ENCODE results near the gene FNIP1.

The FNIP1 gene

DNA sequence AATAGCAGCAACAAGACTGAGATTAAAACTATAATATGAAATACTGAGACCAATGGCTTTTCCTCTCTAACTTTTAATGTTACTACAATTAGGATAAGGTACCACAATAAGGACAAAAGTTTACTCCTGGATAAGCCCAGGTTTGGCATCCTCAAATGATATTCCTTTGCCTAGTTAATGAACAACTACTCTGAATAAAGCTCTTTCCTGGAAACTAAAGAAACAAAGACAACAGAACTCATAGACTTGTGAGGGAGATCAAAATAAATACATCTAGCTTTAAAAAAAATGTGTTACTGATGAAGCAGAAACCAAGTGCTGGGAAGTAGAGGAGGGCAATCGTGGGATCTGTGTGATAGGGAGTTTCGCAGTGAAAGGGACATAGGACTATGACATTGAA lies 142.5 kb downstream of the FNIP1 start:
- Mint-ChIP-seq H3K27ac (no peak overlapping the region), H3K4me1 (peaks cover 11% of the 10 kb centered on the region), H3K9me3 (peaks cover 0 to 3% of the 10 kb centered on the region in 2 donors), H3K27me3 (no peaks in the 10 kb centered on the region), H3K4me3 (no peak overlapping the region)
- no peak for ATAC-seq
- no peak for DNase-seq

DNA sequence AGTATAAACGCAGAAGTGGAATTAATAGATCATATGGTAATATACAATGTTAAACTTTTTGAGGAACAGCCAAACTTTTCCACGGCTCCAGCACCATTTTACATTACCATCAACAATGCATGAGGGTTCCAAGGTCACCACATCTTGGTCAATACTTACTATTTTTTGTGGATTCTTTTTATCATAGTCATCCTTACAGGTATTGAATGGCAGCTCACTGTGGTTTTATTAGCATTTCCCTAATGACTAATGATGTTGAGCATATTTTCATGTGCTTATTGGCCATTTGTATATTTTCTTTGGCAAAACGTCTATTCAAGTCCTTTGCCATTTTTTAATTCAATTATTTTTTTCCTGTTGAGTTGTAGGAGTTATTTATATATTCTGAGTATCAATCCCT lies 147.7 kb downstream of the FNIP1 start:
- Mint-ChIP-seq H3K9me3 (no peaks in the 10 kb centered on the region), H3K27me3 (no peaks in the 10 kb centered on the region), H3K27ac (no peak overlapping the region), H3K4me1 (no peaks in the 10 kb centered on the region), H3K4me3 (no peak overlapping the region)
- DNase-seq, result no peak
- no peak for ATAC-seq

DNA sequence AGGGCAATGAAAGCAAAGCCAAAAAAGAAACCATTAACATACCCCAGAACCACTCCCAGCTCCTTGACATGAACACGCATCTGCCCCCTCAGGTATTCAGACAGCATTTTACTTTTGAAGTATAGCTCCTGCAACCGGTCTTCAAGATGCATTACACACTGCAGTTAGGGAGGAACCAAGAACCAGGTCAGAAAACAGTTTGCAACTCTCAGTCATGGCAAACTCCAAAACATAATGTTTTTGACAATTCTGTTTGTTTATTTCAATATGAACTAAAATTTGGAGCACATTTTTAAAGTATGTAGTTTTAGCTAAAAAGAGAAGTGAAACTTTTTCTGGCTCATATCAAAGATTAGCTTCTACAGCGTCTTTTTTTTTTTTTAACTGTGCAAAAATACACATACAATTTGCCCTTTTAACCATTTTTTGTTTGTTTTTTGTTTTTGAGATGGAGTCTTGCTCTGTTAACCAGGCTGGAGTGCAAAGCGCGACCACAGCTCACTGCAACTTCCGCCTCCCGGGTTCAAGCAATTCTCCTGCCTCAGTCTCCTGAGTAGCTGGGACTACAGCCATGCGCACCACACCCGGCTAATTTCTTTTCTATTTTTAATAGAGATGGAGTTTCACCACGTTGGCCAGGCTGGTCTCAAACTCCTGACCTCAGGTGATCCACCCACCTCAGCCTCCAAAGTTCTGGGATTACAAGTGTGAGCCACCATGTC lies 149.6 kb downstream of the FNIP1 start:
- Mint-ChIP-seq H3K27ac (no peak overlapping the region), H3K4me3 (no peak overlapping the region), H3K9me3 (no peaks in the 10 kb centered on the region), H3K27me3 (no peaks in the 10 kb centered on the region), H3K4me1 (no peaks in the 10 kb centered on the region)
- ATAC-seq (no peak), DNase-seq (no peak)

DNA sequence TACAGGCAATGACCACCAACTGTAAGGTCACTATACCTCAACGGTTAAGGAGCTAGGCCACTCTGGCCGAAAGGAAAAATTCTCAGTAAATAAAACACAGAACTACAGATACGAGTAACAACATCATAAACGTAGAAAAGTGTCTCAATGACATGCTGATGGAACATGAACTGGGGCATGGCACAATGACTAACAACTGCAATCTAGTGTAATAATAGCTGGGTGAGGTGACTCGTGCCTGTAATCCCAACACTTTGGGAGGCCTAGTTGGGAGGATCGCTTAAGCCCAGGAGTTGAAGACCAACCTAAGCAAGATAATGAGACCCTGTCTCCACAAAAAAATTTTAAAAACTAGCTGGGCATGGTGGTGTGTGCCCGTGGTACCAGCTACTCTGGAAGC lies 152.0 kb downstream of the FNIP1 start:
- peak overlapping the region in 1 of 2 donors; percentile 6 for H3K27ac Mint-ChIP-seq
- no peak for DNase-seq
- H3K4me1 Mint-ChIP-seq, result peaks cover 11% of the 10 kb centered on the region
- no peaks in the 10 kb centered on the region for H3K27me3 Mint-ChIP-seq
- ATAC-seq, result no peak
- no peaks in the 10 kb centered on the region for H3K9me3 Mint-ChIP-seq
- H3K4me3 Mint-ChIP-seq, result no peak overlapping the region

DNA sequence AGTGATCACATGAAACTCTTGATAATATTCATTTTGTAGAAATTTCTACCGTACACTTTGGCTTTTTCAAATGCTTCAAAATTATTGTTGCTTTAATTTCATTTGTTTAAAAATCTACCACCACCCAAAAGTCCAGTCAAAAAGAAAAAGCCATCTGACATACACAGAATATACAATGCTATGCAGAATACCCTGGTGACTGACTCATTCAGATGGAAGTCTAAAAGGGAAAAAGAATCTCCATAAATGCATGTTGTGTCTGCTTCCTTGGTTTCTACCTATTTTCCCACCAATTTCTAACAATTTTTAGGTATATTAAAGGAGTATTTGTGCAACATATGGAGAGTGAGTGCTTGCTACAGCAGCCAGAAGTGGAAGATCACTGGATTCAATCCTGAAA lies 152.4 kb downstream of the FNIP1 start:
- Mint-ChIP-seq H3K27ac (peak overlapping the region in 1 of 2 donors; percentile 12), H3K4me3 (no peak overlapping the region), H3K9me3 (no peaks in the 10 kb centered on the region), H3K27me3 (no peaks in the 10 kb centered on the region), H3K4me1 (peaks cover 15% of the 10 kb centered on the region)
- DNase-seq, result no peak
- ATAC-seq, result no peak

GRCh38 chr5:131641494-131641893 lies 155.3 kb downstream of the FNIP1 start:
- Mint-ChIP-seq H3K27me3 (no peaks in the 10 kb centered on the region), H3K4me1 (peaks cover 23% of the 10 kb centered on the region), H3K27ac (no peak overlapping the region), H3K4me3 (no peak overlapping the region), H3K9me3 (no peaks in the 10 kb centered on the region)
- no peak for DNase-seq
- no peak for ATAC-seq

GRCh38 chr5:131640043-131640856 lies 156.6 kb downstream of the FNIP1 start:
- ATAC-seq (peak; percentile 98), DNase-seq (peak; percentile 35 to 67)
- H3K4me3 Mint-ChIP-seq, result peak overlapping the region; percentile 56 to 64
- no peaks in the 10 kb centered on the region for H3K27me3 Mint-ChIP-seq
- peaks cover 28% of the 10 kb centered on the region for H3K4me1 Mint-ChIP-seq
- H3K9me3 Mint-ChIP-seq, result no peaks in the 10 kb centered on the region
- peak overlapping the region; percentile 34 to 91 for H3K27ac Mint-ChIP-seq

GRCh38 chr5:131639148-131639547 lies 157.7 kb downstream of the FNIP1 start:
- Mint-ChIP-seq H3K27me3 (no peaks in the 10 kb centered on the region), H3K4me3 (no peak overlapping the region), H3K27ac (peak overlapping the region in 1 of 2 donors; percentile 93), H3K9me3 (no peaks in the 10 kb centered on the region), H3K4me1 (peaks cover 28% of the 10 kb centered on the region)
- ATAC-seq (no peak), DNase-seq (no peak)

DNA sequence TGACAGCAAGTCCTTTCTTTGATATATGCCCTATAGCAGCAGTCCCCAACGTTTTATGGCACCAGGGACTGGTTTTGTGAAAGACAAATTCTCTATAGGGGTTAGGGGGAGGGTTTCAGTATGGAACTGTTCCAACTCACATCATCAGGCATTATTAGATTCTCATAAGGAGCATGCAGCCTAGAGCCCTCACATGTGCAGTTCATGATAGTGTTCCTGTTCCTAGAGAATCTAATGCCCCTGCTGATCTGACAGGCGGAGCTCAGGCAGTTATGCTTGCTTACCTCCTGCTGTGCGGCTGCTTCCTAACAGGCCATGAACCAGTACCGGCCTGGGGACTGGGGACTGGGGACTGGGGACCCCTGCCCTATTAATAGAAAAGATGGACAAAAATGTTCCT lies 159.1 kb downstream of the FNIP1 start:
- Mint-ChIP-seq H3K27me3 (no peaks in the 10 kb centered on the region), H3K4me1 (peaks cover 28% of the 10 kb centered on the region), H3K27ac (no peak overlapping the region), H3K4me3 (no peak overlapping the region), H3K9me3 (no peaks in the 10 kb centered on the region)
- ATAC-seq (no peak), DNase-seq (no peak)

- no peak for DNase-seq
- ATAC-seq, result peak; percentile 0
- Mint-ChIP-seq H3K27me3 (no peaks in the 10 kb centered on the region), H3K9me3 (no peaks in the 10 kb centered on the region), H3K4me3 (peak overlapping the region; percentile 94 to 99), H3K4me1 (peaks cover 28% of the 10 kb centered on the region), H3K27ac (peak overlapping the region; percentile 99)
These were observed 160.9 kb downstream of the FNIP1 start for GRCh38 chr5:131635684-131636572.

DNA sequence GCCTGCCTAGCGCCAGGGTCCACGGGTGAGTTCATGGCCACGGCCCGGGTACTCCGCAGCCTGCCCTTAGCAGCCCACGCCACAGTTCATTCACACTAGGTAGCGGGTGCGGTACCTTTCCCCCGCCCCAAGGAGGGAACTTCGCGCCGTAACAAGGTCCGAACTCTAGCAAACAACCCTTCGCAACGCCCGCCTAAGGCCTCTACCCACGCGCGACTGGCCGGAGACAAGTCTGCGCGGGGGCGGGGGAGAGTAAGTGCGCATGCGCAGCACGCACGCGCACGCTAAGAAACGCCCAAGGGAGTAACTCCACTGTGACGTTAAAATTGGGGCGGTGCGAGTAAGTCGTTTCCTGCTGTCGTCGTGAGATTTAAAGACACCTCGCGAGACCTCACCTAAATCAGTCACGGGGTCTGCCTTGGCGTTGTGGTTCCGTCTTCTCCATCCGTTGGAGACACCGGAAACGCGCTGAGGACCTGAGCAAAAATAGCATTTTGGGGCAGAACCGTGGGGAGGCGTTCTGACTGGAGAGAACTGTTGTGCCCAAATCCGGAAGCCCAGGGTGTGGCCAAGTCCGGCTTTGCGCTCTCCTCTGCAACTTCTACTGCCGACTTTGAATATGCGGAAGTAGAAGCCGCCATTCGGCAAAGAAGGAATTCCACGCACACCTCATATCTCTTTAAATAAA lies 161.7 kb downstream of the FNIP1 start, which contains the start of gene RAPGEF6:
Gene RAPGEF6, minus strand, starts transcription at position 234 of the 688 bp plus-strand sequence. Its CDS starts 199 bp downstream, at position 35.
- ATAC-seq (peak; percentile 94), DNase-seq (peak; percentile 96 to 99)
- Mint-ChIP-seq H3K27me3 (no peaks in the 10 kb centered on the region), H3K9me3 (no peaks in the 10 kb centered on the region), H3K27ac (peak within 1 kb of the TSS; percentile 99), H3K4me1 (peaks cover 21% of the 10 kb centered on the region), H3K4me3 (peak within 1 kb of the TSS; percentile 94 to 99)

DNA sequence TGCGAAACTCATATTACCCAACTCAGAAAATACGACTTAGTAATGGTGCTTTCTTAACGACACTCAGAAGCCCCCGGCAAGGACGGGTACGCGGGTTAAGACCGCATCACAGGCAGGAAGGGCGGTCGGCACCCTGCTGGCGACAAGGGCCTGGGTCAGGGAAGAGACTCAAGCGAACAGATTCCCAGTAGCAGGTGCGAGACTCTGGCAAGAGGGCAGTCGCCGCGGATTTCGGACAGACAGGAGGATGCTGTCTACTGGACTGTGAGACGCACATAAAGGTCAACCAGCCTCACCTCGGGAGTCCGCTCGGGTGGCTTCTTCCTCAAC lies 162.2 kb downstream of the FNIP1 start:
- Mint-ChIP-seq H3K4me3 (peak overlapping the region; percentile 94 to 99), H3K27ac (peak overlapping the region; percentile 99), H3K9me3 (no peaks in the 10 kb centered on the region), H3K27me3 (no peaks in the 10 kb centered on the region), H3K4me1 (peaks cover 18% of the 10 kb centered on the region)
- ATAC-seq (peak; percentile 66), DNase-seq (peak; percentile 71 to 77)

GRCh38 chr5:131634238-131634637 lies 162.6 kb downstream of the FNIP1 start:
- no peaks in the 10 kb centered on the region for H3K27me3 Mint-ChIP-seq
- H3K4me1 Mint-ChIP-seq, result peaks cover 18% of the 10 kb centered on the region
- no peak for ATAC-seq
- no peaks in the 10 kb centered on the region for H3K9me3 Mint-ChIP-seq
- no peak for DNase-seq
- H3K4me3 Mint-ChIP-seq, result peak overlapping the region; percentile 94 to 99
- H3K27ac Mint-ChIP-seq, result peak overlapping the region; percentile 99

DNA sequence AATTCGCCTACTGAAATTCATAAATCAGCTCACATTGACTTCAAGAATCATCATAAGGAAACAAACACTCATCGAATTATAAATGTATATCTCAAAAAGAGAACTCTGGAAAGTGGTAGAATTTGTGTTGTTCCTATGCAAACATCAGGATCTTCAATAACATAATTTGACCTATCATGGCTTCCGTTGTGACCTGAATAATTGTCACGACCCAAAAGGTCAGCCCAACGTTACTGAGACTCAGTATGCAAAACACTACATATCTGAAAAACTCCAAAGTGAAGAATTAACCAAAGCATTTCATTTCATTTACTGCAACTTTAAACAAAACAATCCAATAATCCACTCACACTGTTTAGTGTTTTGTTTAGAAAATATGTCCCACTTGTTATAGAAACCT lies 163.0 kb downstream of the FNIP1 start:
- H3K27me3 Mint-ChIP-seq, result no peaks in the 10 kb centered on the region
- no peak for ATAC-seq
- DNase-seq, result no peak

DNA sequence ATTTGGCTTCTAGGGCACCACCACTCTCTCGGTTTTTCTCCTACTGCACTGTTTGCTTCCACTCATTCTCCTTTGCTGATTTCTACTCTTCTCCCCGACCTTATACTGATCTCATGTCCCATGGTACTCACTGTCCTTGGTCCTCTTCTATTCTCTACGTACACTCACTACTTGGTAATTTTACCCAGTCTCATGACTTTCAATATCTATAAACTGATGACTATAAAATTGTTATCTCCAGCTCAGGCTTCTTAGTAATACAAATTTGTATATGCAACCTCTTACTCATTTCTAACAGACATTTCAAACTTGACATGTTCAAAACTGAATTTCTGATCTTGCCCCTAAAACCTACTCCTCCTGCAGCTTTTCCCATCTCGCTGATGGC lies 165.9 kb downstream of the FNIP1 start:
- ATAC-seq (no peak), DNase-seq (no peak)
- H3K9me3 Mint-ChIP-seq, result no peaks in the 10 kb centered on the region
- no peak overlapping the region for H3K27ac Mint-ChIP-seq
- H3K4me3 Mint-ChIP-seq, result no peak overlapping the region
- H3K27me3 Mint-ChIP-seq, result no peaks in the 10 kb centered on the region
- peaks cover 33% of the 10 kb centered on the region for H3K4me1 Mint-ChIP-seq

More for the DNA sequence above, 163.0 kb downstream of the FNIP1 start:
- Mint-ChIP-seq H3K4me3 (peak overlapping the region; percentile 94 to 99), H3K27ac (peak overlapping the region; percentile 99), H3K9me3 (no peaks in the 10 kb centered on the region), H3K4me1 (peaks cover 18% of the 10 kb centered on the region)

Measured in stimulated activated naive CD8-positive, alpha-beta T cell treated with anti-CD3 and anti-CD28 coated beads, Interleukin-15, amount 100 ng/mL, for 72 hours (primary cell).